ENCODE measurements around the gene RHOV. TPM values are rescaled to one million over a fixed set of nuclear protein-coding genes. Genes with fewer than 3 reads are reported as not detected.
A peak's percentile ranks its signal among the peaks of the same experiment; 100 is the strongest.

RHOV gene
- total RNA-seq, 1 donor, result 0.36 TPM

- no peak overlapping the region for H2AFZ ChIP-seq (ENCODE audit: low read length)
- peaks cover 27% of the 10 kb centered on the region for H3K27me3 ChIP-seq (ENCODE audit: insufficient read depth, low read length)
- H3K4me3 ChIP-seq (ENCODE audit: insufficient read depth, low read length), result no peak overlapping the region
- H3K27ac ChIP-seq (ENCODE audit: low read depth, low read length), result no peak overlapping the region
- no peak overlapping the region for H3K4me2 ChIP-seq (ENCODE audit: insufficient read depth, low read length)
- TF ChIP-seq CTCF (IDR thresholded peaks at IDR 0.05; ENCODE audit: extremely low read depth, low read depth, low read length), result no peak
- H3K79me2 ChIP-seq (ENCODE audit: insufficient read depth, low read length), result no peaks in the 10 kb centered on the region
- no peaks in the 10 kb centered on the region for H3K9me3 ChIP-seq (ENCODE audit: low read depth, low read length)
- H4K20me1 ChIP-seq (ENCODE audit: insufficient read depth, low read length), result no peaks in the 10 kb centered on the region
- no peak for DNase-seq (ENCODE audit: insufficient read length, low spot score, missing footprints)
- H3K4me1 ChIP-seq (ENCODE audit: insufficient read depth, low read length), result peaks cover 16% of the 10 kb centered on the region
- no peaks in the 10 kb centered on the region for H3K36me3 ChIP-seq (ENCODE audit: insufficient read depth, low read length)
Measured at GRCh38 chr15:40846841-40847222, 27.2 kb downstream of the RHOV start.

- Histone ChIP-seq H2AFZ (ENCODE audit: low read length) (no peak overlapping the region), H4K20me1 (ENCODE audit: insufficient read depth, low read length) (no peaks in the 10 kb centered on the region), H3K4me3 (ENCODE audit: insufficient read depth, low read length) (no peak overlapping the region), H3K9me3 (ENCODE audit: low read depth, low read length) (no peaks in the 10 kb centered on the region), H3K79me2 (ENCODE audit: insufficient read depth, low read length) (no peaks in the 10 kb centered on the region), H3K36me3 (ENCODE audit: insufficient read depth, low read length) (no peaks in the 10 kb centered on the region), H3K4me1 (ENCODE audit: insufficient read depth, low read length) (peaks cover 16% of the 10 kb centered on the region), H3K27ac (ENCODE audit: low read depth, low read length) (no peak overlapping the region), H3K4me2 (ENCODE audit: insufficient read depth, low read length) (no peak overlapping the region), H3K27me3 (ENCODE audit: insufficient read depth, low read length) (peaks cover 37% of the 10 kb centered on the region)
- DNase-seq (ENCODE audit: insufficient read length, low spot score, missing footprints), result peak; percentile 72
- no peak for TF ChIP-seq CTCF (IDR thresholded peaks at IDR 0.05; ENCODE audit: extremely low read depth, low read depth, low read length)
Measured at GRCh38 chr15:40845511-40846284, 28.3 kb downstream of the RHOV start.

- Histone ChIP-seq H2AFZ (ENCODE audit: low read length) (peak overlapping the region; percentile 76), H3K27ac (ENCODE audit: low read depth, low read length) (no peak overlapping the region), H3K4me2 (ENCODE audit: insufficient read depth, low read length) (peak overlapping the region; percentile 77), H3K79me2 (ENCODE audit: insufficient read depth, low read length) (no peaks in the 10 kb centered on the region), H3K27me3 (ENCODE audit: insufficient read depth, low read length) (peaks cover 37% of the 10 kb centered on the region), H3K36me3 (ENCODE audit: insufficient read depth, low read length) (no peaks in the 10 kb centered on the region), H3K9me3 (ENCODE audit: low read depth, low read length) (no peaks in the 10 kb centered on the region), H3K4me3 (ENCODE audit: insufficient read depth, low read length) (peak overlapping the region; percentile 59), H4K20me1 (ENCODE audit: insufficient read depth, low read length) (no peaks in the 10 kb centered on the region), H3K4me1 (ENCODE audit: insufficient read depth, low read length) (peaks cover 16% of the 10 kb centered on the region)
- TF ChIP-seq CTCF (IDR thresholded peaks at IDR 0.05; ENCODE audit: extremely low read depth, low read depth, low read length), result no peak
- DNase-seq (ENCODE audit: insufficient read length, low spot score, missing footprints), result no peak
Measured at GRCh38 chr15:40845036-40845435, 29.0 kb downstream of the RHOV start.

GRCh38 chr15:40844696-40845030, 29.4 kb downstream of the RHOV start:
- Histone ChIP-seq H3K27ac (ENCODE audit: low read depth, low read length) (no peak overlapping the region), H3K27me3 (ENCODE audit: insufficient read depth, low read length) (peaks cover 37% of the 10 kb centered on the region), H3K9me3 (ENCODE audit: low read depth, low read length) (no peaks in the 10 kb centered on the region), H3K36me3 (ENCODE audit: insufficient read depth, low read length) (no peaks in the 10 kb centered on the region), H3K79me2 (ENCODE audit: insufficient read depth, low read length) (no peaks in the 10 kb centered on the region), H3K4me3 (ENCODE audit: insufficient read depth, low read length) (peak overlapping the region; percentile 59), H4K20me1 (ENCODE audit: insufficient read depth, low read length) (no peaks in the 10 kb centered on the region), H2AFZ (ENCODE audit: low read length) (peak overlapping the region; percentile 76), H3K4me2 (ENCODE audit: insufficient read depth, low read length) (peak overlapping the region; percentile 77), H3K4me1 (ENCODE audit: insufficient read depth, low read length) (peaks cover 16% of the 10 kb centered on the region)
- DNase-seq (ENCODE audit: insufficient read length, low spot score, missing footprints), result no peak
- no peak for TF ChIP-seq CTCF (IDR thresholded peaks at IDR 0.05; ENCODE audit: extremely low read depth, low read depth, low read length)
